Erythroblast (primary cell): ENCODE data around the gene CYFIP1.

Source experiments
- DNase-seq, 2 experiments: peaks; one replicate each; lab custom pipeline; 2025; lab: John Stamatoyannopoulos, UW
- GATA1 ChIP-seq: IDR thresholded peaks from 2 replicates; pipeline ENCODE4 v1.6.1; 2011; ENCODE audit warnings: low read depth, mild to moderate bottlenecking, control low read depth, low read length, moderate library complexity
- POLR2A ChIP-seq: IDR thresholded peaks from 2 replicates; pipeline ENCODE4 v1.6.1; 2011; ENCODE audit warnings: mild to moderate bottlenecking, low read length

Gene CYFIP1

GRCh38 chr15:22855791-22856190 is 124.4 kb downstream of the CYFIP1 start:
- TF ChIP-seq GATA1 (no peak), POLR2A (no peak)
- DNase-seq: no peak

- TF ChIP-seq GATA1: no peak
- no peak for DNase-seq
These were observed 128.7 kb downstream of the CYFIP1 start for GRCh38 chr15:22851513-22851912.

GRCh38 chr15:22850055-22850454 is 130.1 kb downstream of the CYFIP1 start:
- no peak for DNase-seq
- TF ChIP-seq POLR2A (no peak), GATA1 (no peak)

GRCh38 chr15:22846073-22846472 is 134.1 kb downstream of the CYFIP1 start:
- no peak for TF ChIP-seq GATA1
- no peak for TF ChIP-seq POLR2A
- no peak for DNase-seq

- no peak for DNase-seq
- TF ChIP-seq POLR2A (no peak), GATA1 (no peak)
These were observed 134.8 kb downstream of the CYFIP1 start for GRCh38 chr15:22845289-22845900.

GRCh38 chr15:22844421-22845288 is 135.5 kb downstream of the CYFIP1 start:
- no peak for DNase-seq
- TF ChIP-seq GATA1 (no peak), POLR2A (no peak)

GRCh38 chr15:22839046-22839695 is 141.0 kb downstream of the CYFIP1 start:
- DNase-seq: peak; percentile 33 to 56
- no peak for TF ChIP-seq GATA1
- TF ChIP-seq POLR2A: no peak

GRCh38 chr15:22838292-22839042 is 141.7 kb downstream of the CYFIP1 start, which contains the start of gene NIPA2:
Gene NIPA2, plus strand, starts transcription at chr15:22838666. Its CDS starts 13,066 bp downstream, at chr15:22851732.
- DNase-seq: peak; percentile 98 to 99
- TF ChIP-seq POLR2A (peak; percentile 90), GATA1 (no peak)

GRCh38 chr15:22831473-22831872 is 148.7 kb downstream of the CYFIP1 start:
- TF ChIP-seq GATA1: no peak
- DNase-seq: no peak

- TF ChIP-seq GATA1 (no peak), POLR2A (no peak)
- DNase-seq: no peak
These were observed 153.0 kb downstream of the CYFIP1 start for GRCh38 chr15:22827125-22827524.

GRCh38 chr15:22823495-22824128 is 156.6 kb downstream of the CYFIP1 start:
- DNase-seq: no peak
- TF ChIP-seq POLR2A (no peak), GATA1 (no peak)

GRCh38 chr15:22819651-22820050 is 160.5 kb downstream of the CYFIP1 start:
- TF ChIP-seq POLR2A (no peak), GATA1 (no peak)
- no peak for DNase-seq
